GM12878 (cell line): Measurements from ENCODE around the gene EHBP1L1. TPM values are rescaled to one million over a fixed set of nuclear protein-coding genes. Genes with fewer than 3 reads are reported as not detected.

Experiments
- BMI1 ChIP-seq: fragments of 450-650 bp; IDR thresholded peaks from 2 replicates; pipeline ENCODE4 v1.6.1; 2016; ENCODE audit warnings: mild to moderate bottlenecking, moderate library complexity, borderline replicate concordance
- CREM ChIP-seq: IDR thresholded peaks from 2 replicates; pipeline ENCODE4 v1.6.1; 2014; ENCODE audit warnings: antibody characterized with exemption, low read depth
- EED ChIP-seq: sonication (generic); IDR thresholded peaks from 2 replicates; pipeline ENCODE4 v1.6.1; 2016; ENCODE audit warnings: antibody characterized with exemption, low read depth
- EGR1 ChIP-seq, 2 experiments: IDR thresholded peaks; 1 replicate in 1 of 2; 2 replicates in 1 of 2; pipeline ENCODE4 v1.6.1; 2011 to 2012; ENCODE audit warnings: low read depth in 2 of 2, low read length in 2 of 2, borderline replicate concordance in 1 of 2, mild to moderate bottlenecking in 1 of 2, moderate library complexity in 1 of 2
- GABPA ChIP-seq: IDR thresholded peaks from 2 replicates; pipeline ENCODE4 v1.6.1; 2014; ENCODE audit warnings: antibody characterized with exemption, low read depth, mild to moderate bottlenecking, inconsistent platforms
- HDGF ChIP-seq: fragments of 450-650 bp; IDR thresholded peaks from 2 replicates; pipeline ENCODE4 v1.6.1; 2016; ENCODE audit warnings: antibody characterized with exemption
- KAT2A ChIP-seq: conservative IDR thresholded peaks from 2 replicates; pipeline ENCODE4 v1.6.1; 2011; ENCODE audit warnings: low read depth, low read length; ENCODE audit not compliant: control insufficient read depth
- MEF2A ChIP-seq: IDR thresholded peaks from 2 replicates; pipeline ENCODE4 v1.6.1; 2011; ENCODE audit warnings: low read depth, mild to moderate bottlenecking, low read length, moderate library complexity; ENCODE audit not compliant: insufficient read depth
- NR2C1 ChIP-seq: fragments of 450-650 bp; IDR thresholded peaks from 2 replicates; pipeline ENCODE4 v1.6.1; 2017; ENCODE audit warnings: antibody characterized with exemption, mild to moderate bottlenecking, moderate library complexity
- PAX5 ChIP-seq: IDR thresholded peaks from 2 replicates; pipeline ENCODE4 v1.6.1; 2011; ENCODE audit warnings: low read depth, low read length, borderline replicate concordance
- POU2F2 ChIP-seq: IDR thresholded peaks from 3 replicates; pipeline ENCODE4 v1.6.1; 2011; ENCODE audit warnings: low read depth, mild to moderate bottlenecking, low read length, borderline replicate concordance
- RAD21 ChIP-seq: IDR thresholded peaks from 2 replicates; pipeline ENCODE4 v1.6.1; 2011; ENCODE audit warnings: mild to moderate bottlenecking, low read depth, low read length, moderate library complexity; ENCODE audit not compliant: insufficient read depth
- RUNX3 ChIP-seq: IDR thresholded peaks from 2 replicates; pipeline ENCODE4 v1.6.1; 2012; ENCODE audit warnings: low read length, inconsistent platforms
- SMAD5 ChIP-seq: IDR thresholded peaks from 2 replicates; pipeline ENCODE4 v1.6.1; 2016; ENCODE audit warnings: antibody characterized with exemption, low read depth
- SMARCA5 ChIP-seq: fragments of 450-650 bp; IDR thresholded peaks from 2 replicates; pipeline ENCODE4 v1.6.1; 2017; ENCODE audit warnings: mild to moderate bottlenecking
- SMC3 ChIP-seq: IDR thresholded peaks from 2 replicates; pipeline ENCODE4 v1.6.1; 2011; ENCODE audit warnings: low read length, improper control_type of control experiment, borderline replicate concordance
- TCF12 ChIP-seq: IDR thresholded peaks from 2 replicates; pipeline ENCODE4 v1.6.1; 2011; ENCODE audit warnings: low read depth, mild to moderate bottlenecking, low read length
- TCF3 ChIP-seq: IDR thresholded peaks from 2 replicates; pipeline ENCODE4 v1.6.1; 2012; ENCODE audit warnings: low read depth, mild to moderate bottlenecking, low read length, borderline replicate concordance; ENCODE audit not compliant: insufficient read depth
- polyA plus RNA-seq, 11 experiments: library from polyadenylated mRNA; depleted of rRNA in 4 of 11; unstranded in 6 of 11; stranded (reverse) in 5 of 11; fragments of >200 nt; fragmentation: Nextera tagmentation in 4 of 11; fragmentation: Illumina TruSeq in 1 of 11; extraction: Ambion mirVana in 4 of 11; extraction: Trizol in 1 of 11; gene quantifications; 1 replicate in 1 of 11; 2 replicates in 10 of 11; pipeline versions ENCODE4 v1.2.1 to v1.2.3, GENCODE V29; 2011 to 2016; ENCODE audit warnings: inconsistent platforms in 2 of 11, missing spikeins in 2 of 11, low read depth in 1 of 11
- total RNA-seq, 4 experiments: library from RNA; depleted of rRNA in 3 of 4; stranded (reverse); fragments of >200 nt in 3 of 4; fragmentation: Illumina TruSeq in 1 of 4; extraction: Trizol in 1 of 4; gene quantifications; 2 replicates each; pipeline versions ENCODE4 v1.2.1 to v1.2.3, GENCODE V29; 2013 to 2021
- TF ChIP-seq, protein P1 (sequence below): IDR thresholded peaks from 2 replicates; pipeline ENCODE4 v1.6.1; 2011; ENCODE audit warnings: low read depth, low read length, improper control_type of control experiment, borderline replicate concordance
- TF ChIP-seq, protein P2 (sequence below): fragments of 450-650 bp; conservative IDR thresholded peaks from 2 replicates; pipeline ENCODE4 v1.6.1; 2017; ENCODE audit warnings: mild to moderate bottlenecking, moderate library complexity
- TF ChIP-seq, protein P3 (sequence below): IDR thresholded peaks from 2 replicates; pipeline ENCODE4 v1.6.1; 2011; ENCODE audit warnings: borderline replicate concordance, low read depth, mild to moderate bottlenecking, moderate library complexity, low read length; ENCODE audit not compliant: insufficient read depth, poor library complexity, severe bottlenecking
- TF ChIP-seq, protein P4 (sequence below): IDR thresholded peaks from 2 replicates; pipeline ENCODE4 v1.6.1; 2011; ENCODE audit warnings: low read depth, mild to moderate bottlenecking, low read length, moderate library complexity, borderline replicate concordance; ENCODE audit errors: extremely low read depth
- TF ChIP-seq, protein P5 (sequence below), 3 experiments: IDR thresholded peaks in 2 of 3; conservative IDR thresholded peaks in 1 of 3; 2 replicates each; pipeline ENCODE4 v1.5.1; 2011; ENCODE audit warnings: low read depth in 3 of 3, low read length in 3 of 3, mild to moderate bottlenecking in 3 of 3, control low read depth in 2 of 3, moderate library complexity in 2 of 3, inconsistent platforms in 1 of 3, mixed read lengths in 1 of 3; ENCODE audit not compliant: control insufficient read depth in 2 of 3, insufficient read depth in 1 of 3; ENCODE audit errors: extremely low read depth in 1 of 3

EHBP1L1 gene
- total and polyA plus RNA-seq, 10 of the 15 experiments (the other 5 are each of a cell fraction or from before 2014, with no cell fraction given): 0.06 to 99.4 (median 32.7) TPM

DNA sequence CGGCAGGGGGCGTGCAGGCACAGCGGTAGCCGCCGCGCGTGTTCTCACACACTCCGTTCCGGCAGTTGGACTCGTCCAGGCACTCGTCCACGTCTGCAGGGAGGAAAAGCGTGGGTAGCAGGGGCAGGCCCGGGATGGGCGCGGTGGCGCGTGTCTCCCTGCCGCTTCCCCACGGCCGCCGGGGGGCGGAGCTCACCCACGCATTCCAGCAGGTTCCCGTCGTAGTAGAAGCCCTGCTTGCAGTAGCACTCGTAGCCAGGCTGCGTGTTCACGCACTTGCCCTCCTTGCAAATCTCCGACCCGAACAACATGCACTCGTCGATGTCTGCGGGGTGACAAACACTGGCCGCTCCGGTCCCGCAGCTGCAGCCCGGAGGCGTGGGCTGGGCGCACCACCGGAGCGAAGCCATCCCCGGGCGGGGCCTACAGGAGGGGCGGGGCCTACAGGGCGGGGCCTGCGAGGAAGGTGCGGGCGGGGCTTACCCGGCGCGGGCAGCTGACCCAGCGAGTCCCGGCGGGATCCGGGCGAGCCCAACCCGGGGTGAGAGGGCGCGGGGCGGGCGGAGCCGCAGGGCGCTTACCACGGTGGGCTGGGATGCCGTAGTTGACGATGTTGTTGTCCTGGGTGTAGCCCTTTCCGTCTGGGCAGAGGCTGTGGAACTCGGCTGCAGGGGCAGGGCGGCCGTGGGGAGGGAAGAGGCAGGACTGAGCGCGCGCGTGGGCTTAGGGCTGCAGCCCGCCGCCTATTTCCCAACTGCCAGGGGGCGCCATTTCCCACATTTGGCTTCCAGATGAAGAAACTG is 35.4 kb upstream of the EHBP1L1 start (continued):
- TF ChIP-seq RUNX3: peak; percentile 41
- peak; percentile 25; the same call in 1 of the 2 replicates for TF ChIP-seq HDGF
- TF ChIP-seq EGR1 (IDR thresholded peaks at IDR 0.05; ENCODE audit: borderline replicate concordance in 1 of 2, low read depth in 2 of 2, low read length in 2 of 2): peak; percentile 61 to 93
- TF ChIP-seq, protein P1, sequence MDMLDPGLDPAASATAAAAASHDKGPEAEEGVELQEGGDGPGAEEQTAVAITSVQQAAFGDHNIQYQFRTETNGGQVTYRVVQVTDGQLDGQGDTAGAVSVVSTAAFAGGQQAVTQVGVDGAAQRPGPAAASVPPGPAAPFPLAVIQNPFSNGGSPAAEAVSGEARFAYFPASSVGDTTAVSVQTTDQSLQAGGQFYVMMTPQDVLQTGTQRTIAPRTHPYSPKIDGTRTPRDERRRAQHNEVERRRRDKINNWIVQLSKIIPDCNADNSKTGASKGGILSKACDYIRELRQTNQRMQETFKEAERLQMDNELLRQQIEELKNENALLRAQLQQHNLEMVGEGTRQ: peak; percentile 1
- TF ChIP-seq POU2F2: peak; percentile 54; the same call in 1 of the 3 replicates
- peak; percentile 69; the same call in 1 of the 2 replicates for TF ChIP-seq NR2C1
- TF ChIP-seq CREM: 0 out of 2 replicates have a peak, but pooled peaks have one; percentile 43
- TF ChIP-seq EED: peak; percentile 59; the same call in 1 of the 2 replicates
- peak; percentile 74 for TF ChIP-seq RAD21
- TF ChIP-seq, protein P2, sequence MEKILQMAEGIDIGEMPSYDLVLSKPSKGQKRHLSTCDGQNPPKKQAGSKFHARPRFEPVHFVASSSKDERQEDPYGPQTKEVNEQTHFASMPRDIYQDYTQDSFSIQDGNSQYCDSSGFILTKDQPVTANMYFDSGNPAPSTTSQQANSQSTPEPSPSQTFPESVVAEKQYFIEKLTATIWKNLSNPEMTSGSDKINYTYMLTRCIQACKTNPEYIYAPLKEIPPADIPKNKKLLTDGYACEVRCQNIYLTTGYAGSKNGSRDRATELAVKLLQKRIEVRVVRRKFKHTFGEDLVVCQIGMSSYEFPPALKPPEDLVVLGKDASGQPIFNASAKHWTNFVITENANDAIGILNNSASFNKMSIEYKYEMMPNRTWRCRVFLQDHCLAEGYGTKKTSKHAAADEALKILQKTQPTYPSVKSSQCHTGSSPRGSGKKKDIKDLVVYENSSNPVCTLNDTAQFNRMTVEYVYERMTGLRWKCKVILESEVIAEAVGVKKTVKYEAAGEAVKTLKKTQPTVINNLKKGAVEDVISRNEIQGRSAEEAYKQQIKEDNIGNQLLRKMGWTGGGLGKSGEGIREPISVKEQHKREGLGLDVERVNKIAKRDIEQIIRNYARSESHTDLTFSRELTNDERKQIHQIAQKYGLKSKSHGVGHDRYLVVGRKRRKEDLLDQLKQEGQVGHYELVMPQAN: peak; percentile 81
- no peak for TF ChIP-seq SMAD5
- peak; percentile 73 for TF ChIP-seq SMC3
- TF ChIP-seq, protein P3, sequence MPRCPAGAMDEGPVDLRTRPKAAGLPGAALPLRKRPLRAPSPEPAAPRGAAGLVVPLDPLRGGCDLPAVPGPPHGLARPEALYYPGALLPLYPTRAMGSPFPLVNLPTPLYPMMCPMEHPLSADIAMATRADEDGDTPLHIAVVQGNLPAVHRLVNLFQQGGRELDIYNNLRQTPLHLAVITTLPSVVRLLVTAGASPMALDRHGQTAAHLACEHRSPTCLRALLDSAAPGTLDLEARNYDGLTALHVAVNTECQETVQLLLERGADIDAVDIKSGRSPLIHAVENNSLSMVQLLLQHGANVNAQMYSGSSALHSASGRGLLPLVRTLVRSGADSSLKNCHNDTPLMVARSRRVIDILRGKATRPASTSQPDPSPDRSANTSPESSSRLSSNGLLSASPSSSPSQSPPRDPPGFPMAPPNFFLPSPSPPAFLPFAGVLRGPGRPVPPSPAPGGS: peak; percentile 14
- TF ChIP-seq, protein P4, sequence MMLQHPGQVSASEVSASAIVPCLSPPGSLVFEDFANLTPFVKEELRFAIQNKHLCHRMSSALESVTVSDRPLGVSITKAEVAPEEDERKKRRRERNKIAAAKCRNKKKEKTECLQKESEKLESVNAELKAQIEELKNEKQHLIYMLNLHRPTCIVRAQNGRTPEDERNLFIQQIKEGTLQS: no peak
- no peak for TF ChIP-seq GABPA
- TF ChIP-seq BMI1: no peak
- TF ChIP-seq KAT2A: no peak
- TF ChIP-seq, protein P5, sequence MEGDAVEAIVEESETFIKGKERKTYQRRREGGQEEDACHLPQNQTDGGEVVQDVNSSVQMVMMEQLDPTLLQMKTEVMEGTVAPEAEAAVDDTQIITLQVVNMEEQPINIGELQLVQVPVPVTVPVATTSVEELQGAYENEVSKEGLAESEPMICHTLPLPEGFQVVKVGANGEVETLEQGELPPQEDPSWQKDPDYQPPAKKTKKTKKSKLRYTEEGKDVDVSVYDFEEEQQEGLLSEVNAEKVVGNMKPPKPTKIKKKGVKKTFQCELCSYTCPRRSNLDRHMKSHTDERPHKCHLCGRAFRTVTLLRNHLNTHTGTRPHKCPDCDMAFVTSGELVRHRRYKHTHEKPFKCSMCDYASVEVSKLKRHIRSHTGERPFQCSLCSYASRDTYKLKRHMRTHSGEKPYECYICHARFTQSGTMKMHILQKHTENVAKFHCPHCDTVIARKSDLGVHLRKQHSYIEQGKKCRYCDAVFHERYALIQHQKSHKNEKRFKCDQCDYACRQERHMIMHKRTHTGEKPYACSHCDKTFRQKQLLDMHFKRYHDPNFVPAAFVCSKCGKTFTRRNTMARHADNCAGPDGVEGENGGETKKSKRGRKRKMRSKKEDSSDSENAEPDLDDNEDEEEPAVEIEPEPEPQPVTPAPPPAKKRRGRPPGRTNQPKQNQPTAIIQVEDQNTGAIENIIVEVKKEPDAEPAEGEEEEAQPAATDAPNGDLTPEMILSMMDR (IDR thresholded peaks at IDR 0.05 in 2 of 3, conservative IDR thresholded peaks at IDR 0.05 in 1 of 3; ENCODE audit: control insufficient read depth in 2 of 3, extremely low read depth in 1 of 3, insufficient read depth in 1 of 3, low read depth in 3 of 3, low read length in 3 of 3): peak; percentile 82 to 91 (median 82)
- TF ChIP-seq MEF2A: no peak
- TF ChIP-seq PAX5: peak; percentile 71; the same call in 1 of the 2 replicates
- 0 out of 2 replicates have a peak, but pooled peaks have one; percentile 7 for TF ChIP-seq TCF3
- TF ChIP-seq SMARCA5: peak; percentile 87
- peak; percentile 11; the same call in 1 of the 2 replicates for TF ChIP-seq TCF12
